GM19043 (cell line): ENCODE results near the gene MIER3.

Source experiments
- ATAC-seq: cut with Tn5 transposase; IDR thresholded peaks from one replicate; pipeline ENCODE4 v1.9.1; 2021; ENCODE audit warnings: low read depth; ENCODE audit not compliant: unreplicated experiment

MIER3 gene

DNA sequence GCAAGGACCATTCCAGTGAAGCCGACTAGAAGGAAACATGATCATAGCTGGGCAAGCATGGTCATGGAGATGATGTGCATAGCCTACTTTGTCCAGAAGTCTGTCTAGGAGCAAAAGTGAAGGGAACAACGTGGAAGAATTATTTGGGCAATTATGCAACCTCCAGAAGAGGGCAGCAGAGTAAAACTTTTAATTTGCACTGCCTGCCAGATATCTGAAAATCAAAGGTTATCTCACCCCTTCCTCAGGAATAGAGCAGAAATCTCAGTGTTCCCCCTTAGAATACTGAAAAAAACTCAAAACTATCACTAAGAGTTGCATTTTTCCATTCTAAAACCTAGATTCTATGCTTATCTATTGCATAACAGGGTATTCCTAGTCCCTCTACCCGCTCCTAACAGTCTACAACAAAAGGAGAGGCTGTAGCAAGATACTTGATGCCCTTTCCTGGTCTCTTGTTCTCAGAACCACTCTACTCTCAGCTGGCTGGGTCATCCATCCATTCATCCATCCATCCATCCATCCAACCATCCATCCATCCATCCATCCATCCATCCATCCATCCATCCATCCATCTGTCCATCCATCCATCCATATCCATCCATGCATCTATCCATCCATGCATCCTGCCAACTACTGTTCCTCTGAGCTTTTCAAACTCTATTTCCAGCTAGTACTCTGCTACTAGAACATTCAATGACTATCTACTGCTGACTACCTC, 50.9 kb downstream of the MIER3 start:
- no peak for ATAC-seq

DNA sequence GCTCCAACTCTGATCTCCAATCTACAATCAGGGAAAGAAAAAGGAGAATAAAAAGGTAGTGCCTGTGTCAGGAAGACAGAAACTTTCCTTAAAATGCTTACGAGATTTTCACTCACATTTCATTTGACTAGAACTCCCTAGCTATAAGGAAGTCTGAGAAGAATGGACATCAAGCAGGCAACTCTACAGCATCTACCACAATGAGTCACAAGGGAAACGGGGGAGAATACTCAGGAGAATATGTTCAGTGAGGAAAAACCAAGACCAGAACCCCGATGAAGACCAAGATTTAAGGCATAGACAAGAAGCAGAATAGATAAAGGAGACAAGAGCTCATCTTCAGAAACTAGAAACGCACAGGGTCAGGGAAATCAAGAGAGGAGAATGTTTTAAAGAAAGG, 51.5 kb downstream of the MIER3 start:
- ATAC-seq = no peak

GRCh38 chr5:56898213-56898612, 53.7 kb downstream of the MIER3 start:
- ATAC-seq = no peak

- ATAC-seq = no peak
These were observed 55.2 kb downstream of the MIER3 start for GRCh38 chr5:56896763-56897162.

- ATAC-seq = no peak
These were observed 58.5 kb downstream of the MIER3 start for GRCh38 chr5:56893251-56893951.

GRCh38 chr5:56881571-56881970, 70.4 kb downstream of the MIER3 start:
- ATAC-seq = no peak

GRCh38 chr5:56876327-56876726, 75.6 kb downstream of the MIER3 start:
- no peak for ATAC-seq

- no peak for ATAC-seq
These were observed 78.9 kb downstream of the MIER3 start for GRCh38 chr5:56873056-56873455.

GRCh38 chr5:56871777-56872176, 80.1 kb downstream of the MIER3 start:
- no peak for ATAC-seq
